NCI-H2029 (cell line): Measurements from ENCODE around the gene EIF1B.
"Not testable (repeated sequence)": the region's sequence is repeated elsewhere in the genome, so short reads cannot be mapped to it uniquely, and the experiment has no call there.

ENCODE experiments used
- DNase-seq: peaks from one replicate; lab custom pipeline; 2025; lab: John Stamatoyannopoulos, UW

EIF1B gene

DNA sequence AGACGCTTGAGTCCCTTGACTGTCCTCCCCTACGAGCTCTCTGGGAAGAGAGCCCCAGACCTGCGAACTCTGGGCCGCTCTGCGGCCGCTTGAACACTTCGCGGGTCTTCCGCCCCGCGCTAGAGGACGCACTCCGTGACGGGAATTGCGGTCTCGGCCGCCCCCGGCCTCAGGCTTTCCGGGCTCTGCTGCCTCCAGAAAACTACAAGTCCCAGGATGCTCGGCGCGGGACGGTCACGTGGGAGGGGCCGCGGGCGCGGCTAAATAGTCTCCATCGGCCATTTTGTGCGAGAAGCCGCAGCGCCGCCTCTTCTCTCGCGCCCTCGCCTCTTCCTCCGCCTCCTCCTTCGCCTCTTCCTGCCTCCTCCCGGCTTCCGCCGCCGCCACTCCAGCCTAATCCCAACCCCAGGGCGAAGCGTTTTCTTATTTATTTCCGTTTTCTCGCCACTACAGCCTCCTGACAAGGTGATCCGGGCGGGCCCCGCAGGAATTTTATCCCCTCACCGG lies at the start of gene EIF1B:
Gene EIF1B, plus strand, starts transcription at position 290 of the 507 bp plus-strand sequence. CDS start 235 bp downstream, outside the sequence.
- peak; percentile 99 for DNase-seq

DNA sequence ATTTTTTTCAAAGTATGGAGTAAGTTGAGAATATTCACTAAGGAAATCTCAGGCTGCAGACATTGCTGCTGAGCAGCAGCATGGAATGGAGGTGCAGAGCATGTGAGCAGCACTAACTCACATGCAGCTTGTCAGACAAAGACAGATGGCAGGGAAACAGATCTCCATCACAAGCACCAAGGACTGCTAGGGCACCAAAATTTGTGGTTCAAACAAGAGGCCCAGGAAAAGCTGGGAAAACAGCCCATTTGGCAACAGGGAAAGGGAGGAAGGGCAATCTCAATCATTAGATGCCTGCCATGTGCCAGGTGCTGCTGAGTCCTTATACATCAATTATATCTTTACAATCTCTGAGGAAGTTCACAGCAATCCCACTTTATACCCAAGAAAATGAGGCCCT lies 47.2 kb upstream of the EIF1B start:
- no peak for DNase-seq

DNA sequence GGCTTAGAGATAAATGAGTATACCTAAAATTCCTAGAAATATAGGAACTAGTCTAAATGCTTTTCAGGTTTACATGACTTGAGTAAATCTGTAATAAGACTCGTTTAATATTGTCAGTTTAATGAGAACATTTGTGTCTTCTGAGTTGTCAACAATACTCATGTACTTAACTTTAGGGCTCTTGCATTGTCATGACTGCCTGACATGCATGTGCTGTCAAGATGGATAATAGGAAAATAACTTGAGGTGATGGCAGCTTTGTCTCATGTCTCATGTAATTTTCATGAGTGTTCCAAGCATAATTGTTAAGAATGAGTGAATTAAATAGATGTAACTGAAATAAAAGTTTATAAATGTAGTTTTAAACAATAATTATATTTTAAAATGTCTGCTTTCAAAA lies 45.1 kb upstream of the EIF1B start:
- no peak for DNase-seq

DNA sequence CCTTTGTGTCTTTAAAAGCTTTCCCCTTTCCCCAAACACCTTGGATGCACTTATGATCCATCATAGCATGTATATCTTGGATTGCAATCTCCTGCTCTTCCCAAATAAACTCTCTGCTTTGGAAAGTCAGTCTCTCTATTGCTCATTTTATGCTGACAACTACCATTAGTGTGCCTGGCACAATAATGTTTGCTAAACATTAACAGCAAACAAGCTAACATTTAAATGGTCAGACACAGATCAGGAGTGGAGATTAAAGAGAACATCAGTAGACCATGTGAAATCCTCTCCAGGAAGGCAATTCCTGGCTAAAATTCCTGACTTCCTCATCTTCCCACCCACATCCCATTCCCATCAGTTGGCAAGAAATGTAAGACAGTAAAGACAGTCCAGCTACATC lies 44.3 kb upstream of the EIF1B start:
- no peak for DNase-seq

DNA sequence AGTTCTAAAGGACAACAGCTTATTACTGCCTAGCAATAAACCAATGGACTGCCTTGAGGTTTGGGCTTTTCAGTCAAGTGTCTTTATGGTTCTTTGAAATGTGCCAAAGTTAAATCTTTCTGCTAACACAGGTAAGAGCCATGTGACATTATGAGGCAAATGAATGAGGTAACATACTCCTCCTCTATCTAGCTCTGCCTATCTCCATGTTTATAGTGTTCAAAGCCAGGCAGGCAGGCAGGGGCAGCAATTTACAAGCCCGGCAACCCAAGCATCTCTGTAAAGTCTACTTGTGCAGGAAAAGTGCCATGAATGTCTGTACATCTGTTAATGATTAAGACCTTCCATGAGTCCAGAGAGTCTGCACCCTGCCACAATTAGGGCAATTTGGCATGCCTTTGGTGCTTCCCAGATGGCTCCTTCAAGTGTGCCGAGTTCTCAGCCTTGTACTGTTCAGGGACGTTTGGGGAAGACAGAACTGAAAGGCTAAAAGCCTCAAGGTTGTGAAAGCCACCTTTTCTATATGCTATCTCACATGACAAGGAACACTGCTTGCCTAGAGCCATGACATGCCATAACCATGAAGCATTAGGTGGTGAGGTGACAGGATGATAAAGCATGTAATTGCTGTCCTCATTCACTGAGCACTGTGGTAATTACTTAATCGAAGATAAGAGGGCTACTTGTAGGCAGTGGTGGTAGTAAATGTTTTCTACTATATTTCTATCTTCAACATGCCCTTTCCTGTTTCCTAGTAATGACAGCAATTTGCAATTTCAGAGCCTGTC lies 41.4 kb upstream of the EIF1B start:
- no peak for DNase-seq

DNA sequence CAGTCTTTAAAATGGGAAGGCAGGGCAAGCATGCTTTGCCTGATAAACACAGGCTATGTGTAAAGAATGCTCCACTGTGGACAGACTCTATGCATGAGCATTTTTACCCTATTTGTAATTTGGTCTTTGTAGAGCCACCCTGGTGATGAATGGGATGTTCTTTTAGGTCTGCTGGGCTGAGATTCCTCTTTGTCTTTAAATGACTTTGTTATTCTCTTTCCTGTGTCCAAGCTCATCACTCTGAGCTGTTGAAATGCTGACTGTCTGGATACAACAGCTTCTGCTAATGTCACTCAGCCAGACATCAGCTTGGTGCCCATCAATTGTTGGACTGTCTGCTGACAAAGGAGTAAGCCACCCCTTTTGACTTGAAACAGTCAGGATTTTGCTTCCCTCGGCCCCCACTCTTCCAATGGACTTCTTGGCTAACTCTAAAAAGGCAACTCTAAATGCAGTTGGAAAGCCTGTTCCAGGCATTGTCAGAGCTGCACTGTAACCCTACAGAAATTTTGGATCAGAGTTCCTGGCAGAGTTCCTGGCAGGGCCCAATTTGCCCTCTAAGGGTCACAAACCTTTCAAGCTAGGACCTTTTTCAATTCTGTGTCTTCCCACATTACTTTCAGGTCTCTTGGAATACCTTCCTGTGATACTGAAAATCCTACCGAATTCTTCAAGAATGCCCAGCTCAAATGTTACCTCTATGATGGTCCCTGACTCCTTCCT lies 40.5 kb upstream of the EIF1B start:
- DNase-seq, result no peak

DNA sequence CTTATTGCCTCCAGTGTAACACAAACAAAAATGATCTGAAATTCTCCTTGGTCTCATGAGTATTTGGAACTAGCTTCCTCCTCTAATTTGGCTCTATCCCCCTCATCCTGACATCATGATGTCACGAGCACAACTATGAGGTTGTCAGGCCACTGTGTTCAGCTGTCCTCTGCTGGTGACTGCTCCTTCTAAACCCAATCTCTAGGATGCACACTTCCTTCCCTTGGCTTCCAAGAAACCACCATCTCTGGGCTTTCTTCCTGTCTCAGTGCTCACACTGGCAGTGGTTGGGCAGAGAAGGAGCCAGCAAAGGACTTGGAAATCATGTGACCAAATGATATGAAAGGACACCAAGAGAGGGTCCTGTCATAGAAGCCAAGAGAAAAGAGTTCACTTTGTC lies 30.7 kb upstream of the EIF1B start:
- no peak for DNase-seq

DNA sequence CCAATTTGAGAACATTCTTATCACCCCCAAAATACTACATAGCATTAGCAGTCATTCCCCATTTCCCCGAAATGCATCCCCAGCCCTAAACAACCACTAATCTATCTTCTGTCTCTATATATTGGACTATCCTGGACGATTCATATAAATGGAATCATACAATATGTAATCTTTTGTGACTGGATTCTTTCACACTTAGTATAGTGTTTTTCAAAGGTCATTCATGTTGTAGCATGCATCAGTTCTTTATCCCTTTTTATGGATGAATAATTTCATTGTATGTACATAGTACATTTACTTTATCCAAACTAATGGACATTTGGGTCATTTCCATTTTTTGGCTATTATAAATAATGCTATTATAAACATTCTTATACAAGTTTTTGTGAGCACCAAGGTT lies 27.5 kb upstream of the EIF1B start:
- DNase-seq, result no peak

DNA sequence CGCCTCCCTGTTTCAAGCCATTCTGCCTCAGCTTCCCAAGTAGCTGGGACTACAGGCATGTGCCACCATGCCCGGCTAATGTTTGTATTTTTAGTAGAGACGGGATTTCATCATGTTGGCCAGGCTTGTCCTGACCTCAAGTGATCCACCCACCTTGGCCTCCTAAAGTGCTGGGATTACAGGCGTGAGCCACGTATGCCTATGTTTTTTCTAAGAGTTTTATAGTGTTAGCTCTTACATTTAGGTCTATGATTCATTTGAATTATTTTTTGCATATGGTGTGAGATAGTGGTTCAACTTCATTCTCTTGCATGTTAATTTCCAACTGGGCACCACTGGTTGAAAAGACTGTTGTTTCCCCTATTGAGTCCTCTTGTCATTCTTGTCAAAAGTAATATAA lies 26.4 kb upstream of the EIF1B start:
- not testable (repeated sequence) for DNase-seq

DNA sequence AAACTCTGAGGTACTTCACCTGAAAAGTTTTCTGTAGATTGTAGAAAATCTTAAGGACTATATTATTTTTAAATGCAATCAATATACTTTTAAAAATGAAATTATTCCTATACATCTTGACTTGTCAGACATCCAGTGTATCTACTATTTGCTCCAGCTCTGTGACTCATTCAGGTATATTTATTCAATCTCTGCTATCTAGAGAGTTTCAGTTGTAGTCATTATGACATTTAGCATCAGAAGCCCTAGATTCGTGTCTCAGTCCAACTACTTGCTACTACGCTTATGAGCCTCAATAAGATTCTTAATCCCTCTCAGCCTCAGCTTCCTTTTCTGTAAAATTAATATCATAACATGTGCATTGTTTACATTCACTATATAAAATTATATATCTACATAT lies 22.3 kb upstream of the EIF1B start:
- DNase-seq, result no peak

DNA sequence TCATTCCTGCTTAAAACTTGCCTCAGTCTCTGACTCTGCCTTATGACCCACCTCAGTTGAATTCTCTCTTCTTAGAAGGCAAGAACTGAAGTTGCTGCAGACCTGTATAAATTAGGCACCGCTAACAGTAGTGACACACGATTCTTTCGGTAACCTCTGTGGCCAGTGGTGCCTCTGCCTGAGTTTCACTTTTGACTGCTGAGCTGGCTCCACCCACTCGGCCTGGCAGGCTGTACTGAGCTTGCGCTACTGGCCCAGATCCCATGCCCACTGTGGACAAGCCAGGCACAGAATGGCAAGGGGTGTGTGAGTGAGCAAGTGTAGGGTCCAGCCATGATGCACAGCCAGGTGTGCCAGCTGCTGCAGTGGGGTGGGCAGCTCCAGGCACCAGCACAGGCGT lies 19.1 kb upstream of the EIF1B start:
- DNase-seq, result no peak

DNA sequence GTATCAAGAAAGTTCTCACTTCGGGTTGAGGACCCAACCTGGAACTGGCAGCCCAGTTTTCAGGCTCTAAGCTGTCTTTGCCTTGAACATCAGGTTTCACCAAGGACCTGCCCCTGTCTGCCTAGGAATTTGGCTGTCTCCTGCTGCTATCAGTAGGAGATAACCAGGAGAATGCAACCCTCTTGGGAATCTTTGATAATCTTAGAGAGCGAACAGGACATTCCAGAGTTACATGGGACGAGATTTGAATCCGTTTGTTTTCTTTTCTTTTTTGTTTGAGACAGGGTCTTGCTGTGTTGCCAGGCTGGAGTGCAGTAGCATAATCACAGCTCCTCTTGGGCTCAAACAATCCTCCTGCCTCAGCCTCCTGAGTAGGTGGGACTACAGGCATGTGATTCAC lies 18.0 kb upstream of the EIF1B start:
- no peak for DNase-seq

DNA sequence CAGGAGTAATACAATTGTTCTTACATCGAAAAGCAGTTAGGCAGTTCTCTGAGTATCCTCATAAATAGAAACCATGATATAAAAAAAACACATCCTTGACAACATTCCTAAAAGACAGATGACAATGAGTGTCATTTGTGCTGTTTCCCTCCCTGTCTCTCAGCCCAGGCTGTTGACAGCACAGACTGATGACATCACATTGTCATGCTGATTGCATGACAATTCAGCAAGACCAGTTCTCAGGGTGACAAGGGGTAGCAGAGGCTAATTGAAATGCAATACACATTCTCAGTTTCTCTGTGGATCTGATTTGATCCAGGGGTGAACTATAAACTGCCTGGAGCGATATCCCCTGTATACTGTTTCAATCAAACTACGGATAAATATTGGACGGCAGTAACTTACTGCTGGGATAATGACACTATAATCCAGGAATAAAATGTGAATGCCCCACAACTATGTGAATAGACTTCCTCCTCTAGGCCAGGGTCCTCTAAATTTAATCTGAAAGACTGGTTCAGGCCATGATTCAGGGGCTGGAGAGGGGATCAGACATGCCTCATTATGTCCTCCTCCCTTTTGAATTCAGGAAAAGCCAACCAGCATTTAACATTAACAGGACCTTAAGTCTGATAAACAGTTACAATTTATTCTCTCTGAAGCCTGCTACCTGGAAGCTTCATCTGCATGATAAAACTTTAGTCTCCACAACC lies 16.7 kb upstream of the EIF1B start:
- no peak for DNase-seq

DNA sequence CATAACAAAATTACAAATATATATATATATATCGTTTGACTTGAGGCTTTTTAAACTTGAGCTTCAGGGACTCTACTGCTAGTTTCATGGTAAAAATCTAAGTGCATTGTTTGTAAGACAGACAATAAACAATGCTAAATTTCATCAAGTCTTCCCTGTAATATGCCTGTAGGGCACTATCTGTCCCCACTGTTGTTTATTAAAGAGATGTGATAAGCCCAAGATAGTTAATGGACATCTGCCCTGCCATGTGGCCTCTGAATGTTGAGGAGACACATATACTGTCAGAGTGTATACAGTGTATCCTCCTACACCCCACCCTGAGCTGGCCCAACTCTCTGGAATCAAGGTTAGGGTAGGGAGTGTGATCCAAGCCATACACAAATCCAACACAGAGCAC lies 15.1 kb upstream of the EIF1B start:
- DNase-seq, result no peak

DNA sequence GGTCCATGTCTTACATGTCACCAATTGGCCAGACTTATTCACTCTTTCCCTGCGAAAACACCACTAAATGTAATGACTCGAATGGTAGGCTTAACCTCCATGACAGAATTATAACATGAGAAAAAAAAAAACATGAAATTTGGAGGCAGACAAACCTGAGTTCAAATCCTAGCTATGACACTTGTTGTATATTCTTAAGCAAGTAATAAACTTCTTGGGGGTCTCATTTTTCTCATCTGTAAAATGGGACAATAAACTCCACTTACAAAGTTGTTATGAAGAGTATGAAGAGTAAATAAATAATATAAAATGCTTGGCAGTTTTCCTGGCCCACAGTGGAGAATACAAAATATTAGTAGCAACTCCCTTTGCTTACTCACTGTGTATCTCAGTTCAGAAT lies 11.4 kb upstream of the EIF1B start:
- no peak for DNase-seq

DNA sequence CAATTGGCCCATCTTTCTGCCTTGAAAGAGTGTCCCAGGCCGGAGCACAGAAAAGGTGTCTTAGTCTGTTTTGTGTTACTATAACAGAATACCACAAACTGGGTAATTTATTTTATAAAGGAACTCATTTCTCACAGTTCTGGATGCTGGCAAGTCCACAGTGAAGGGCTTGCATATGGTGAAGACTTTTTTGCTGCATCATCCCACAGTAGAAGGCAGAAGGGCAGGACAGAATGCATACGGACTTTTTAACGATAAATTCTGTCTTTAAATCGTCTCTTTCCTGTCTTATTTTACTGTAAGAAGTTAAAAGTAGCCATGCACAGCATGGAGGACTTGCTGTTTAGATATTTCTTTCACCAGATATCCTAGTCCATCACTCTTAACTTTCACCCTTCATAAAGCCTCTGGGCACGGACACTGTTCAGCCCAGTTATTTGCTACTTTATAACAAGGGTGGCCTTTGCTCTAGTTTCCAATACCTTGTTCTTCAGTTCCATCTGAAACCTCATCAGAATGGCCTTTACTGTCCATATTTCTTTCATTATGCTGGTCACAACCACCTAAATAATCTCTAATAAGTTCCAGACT lies 10.3 kb upstream of the EIF1B start:
- DNase-seq, result no peak

DNA sequence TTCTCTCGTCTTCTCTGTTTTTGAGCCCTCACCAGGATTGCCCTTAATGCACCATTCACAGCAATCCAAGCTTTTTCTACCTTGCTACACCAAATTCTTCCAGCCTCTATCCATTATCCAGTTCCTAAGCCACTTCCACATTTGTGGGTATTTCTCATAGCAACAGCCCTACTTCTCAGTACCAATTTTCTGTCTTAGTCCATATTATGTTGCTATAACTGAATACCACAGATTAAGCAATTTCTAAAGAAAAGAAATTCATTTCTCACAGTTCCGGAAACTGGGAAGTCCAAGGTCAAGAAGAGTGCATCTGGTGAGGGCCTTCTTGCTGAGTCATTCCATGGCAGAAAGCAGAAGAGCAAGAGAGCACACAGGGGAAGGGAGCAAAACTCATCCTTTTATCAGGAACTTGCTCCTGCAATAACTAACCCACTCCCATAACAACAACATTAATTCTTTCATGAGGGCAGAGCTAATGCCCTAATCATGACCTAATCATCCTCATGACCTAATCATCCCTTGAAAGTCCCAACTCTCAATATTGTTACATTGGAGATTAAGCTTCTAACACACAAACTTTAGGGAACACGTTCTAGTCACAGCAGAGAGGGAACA lies 9.7 kb upstream of the EIF1B start:
- DNase-seq, result no peak

DNA sequence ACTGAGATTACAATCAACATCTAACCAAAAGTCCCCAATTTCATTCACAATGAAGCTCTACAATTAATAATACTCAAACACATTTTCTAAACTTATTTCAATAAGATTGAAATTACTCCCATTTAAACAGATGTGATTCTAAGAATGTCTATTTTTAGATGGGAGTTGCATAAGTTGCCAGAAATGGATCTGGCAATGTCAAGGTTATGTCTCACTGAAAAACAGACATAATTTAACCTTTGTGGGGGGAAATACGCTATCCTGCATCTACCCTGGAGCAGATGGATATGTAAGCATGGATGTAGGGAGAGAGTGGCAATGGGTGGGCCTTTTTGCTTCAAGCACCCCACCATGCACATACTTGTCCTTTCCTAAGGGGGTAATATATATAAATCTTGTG lies 6.7 kb upstream of the EIF1B start:
- no peak for DNase-seq

DNA sequence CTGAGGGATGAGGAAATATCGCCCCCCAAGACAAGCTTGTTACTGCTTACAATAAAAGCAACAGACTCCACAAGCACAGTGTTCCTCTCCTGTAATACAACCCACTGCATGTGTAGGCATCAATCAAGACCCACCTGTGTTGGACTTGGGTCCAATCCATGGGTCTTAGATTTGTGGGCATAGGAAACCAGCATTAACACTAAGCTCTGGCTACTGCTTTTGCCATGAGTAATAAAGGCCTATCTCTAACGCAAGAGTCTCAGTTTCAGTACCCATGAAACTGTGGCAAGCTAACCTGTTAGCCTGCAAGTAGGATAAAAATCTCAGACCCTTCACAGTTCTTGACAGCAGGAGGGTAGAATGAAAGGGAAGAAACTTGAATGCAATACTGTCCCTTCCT lies 5.2 kb upstream of the EIF1B start:
- DNase-seq, result no peak

DNA sequence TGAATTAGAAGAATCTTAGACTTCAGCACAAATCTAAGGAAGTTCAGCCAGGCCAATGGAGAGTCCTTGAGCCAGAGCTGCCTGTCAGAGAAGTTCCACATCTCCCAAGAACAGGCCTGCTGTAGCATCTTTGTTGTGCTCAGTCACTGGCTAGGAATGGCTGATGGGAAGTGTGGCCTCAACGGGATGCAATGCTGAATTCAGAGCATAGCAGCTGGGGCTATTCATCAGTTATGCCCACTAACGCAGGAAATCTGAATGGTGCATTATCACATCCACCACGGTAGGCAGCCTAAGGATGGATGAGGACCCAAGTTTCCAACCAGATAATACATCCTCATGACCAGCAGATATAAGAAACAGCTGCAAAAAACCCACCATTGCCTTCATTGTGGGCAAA lies 3.2 kb upstream of the EIF1B start:
- no peak for DNase-seq

DNA sequence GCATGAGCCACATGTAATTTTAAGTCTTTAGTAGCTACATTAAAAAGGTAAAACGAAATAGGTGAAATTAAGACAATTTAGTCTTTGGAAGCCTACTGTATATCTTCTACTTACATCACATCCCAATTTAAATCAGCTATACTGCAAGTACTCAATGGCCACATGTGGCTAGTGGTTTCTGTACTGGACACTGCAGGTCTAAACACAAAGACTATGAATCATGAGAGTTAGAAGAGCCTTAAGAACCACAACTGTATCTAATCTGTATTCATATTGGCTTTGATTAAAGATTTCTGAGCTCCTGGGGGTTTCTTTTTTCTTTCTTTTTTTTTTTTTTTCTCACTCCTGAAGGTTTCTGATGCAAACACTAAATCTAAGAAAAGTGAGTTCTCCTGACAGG lies 2.3 kb upstream of the EIF1B start:
- DNase-seq, result no peak
